ENCODE results near the gene DCST1.

Gene DCST1

DNA sequence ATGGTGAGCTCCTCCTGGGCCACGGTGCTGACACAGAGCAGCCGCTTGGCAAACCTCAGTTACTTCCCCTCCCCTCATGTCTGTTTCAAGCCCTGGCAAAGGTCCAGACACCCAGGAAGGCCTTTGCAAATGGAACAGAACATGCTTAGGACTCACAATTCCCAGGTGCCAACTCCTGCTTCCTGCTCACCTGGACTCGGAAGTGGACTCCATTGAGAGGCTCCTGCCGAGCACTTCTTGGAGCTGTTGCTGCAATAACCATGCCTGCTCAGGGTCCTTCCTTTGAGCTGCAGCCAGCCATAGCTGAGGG, 10.7 kb upstream of the DCST1 start:
- no peak for DNase-seq
- WGBS (ENCODE audit: insufficient coverage): 80% methylated on average over 4 of the region's 4 CpGs
- H3K9me3 ChIP-seq (ENCODE audit: control extremely low read depth in 1 of 5, control insufficient read depth in 4 of 5, insufficient read depth in 2 of 5, low read depth in 1 of 5, low read length in 4 of 5): no peaks in the 10 kb centered on the region
- no peaks in the 10 kb centered on the region for H3K36me3 ChIP-seq (ENCODE audit: control insufficient read depth in 4 of 4, insufficient read depth in 4 of 4, low read length in 3 of 4)
- H3K4me1 ChIP-seq (ENCODE audit: control extremely low read depth in 1 of 4, control insufficient read depth in 4 of 4, insufficient read depth in 4 of 4, low read length in 3 of 4): peaks cover 0 to 8% (median 5%) of the 10 kb centered on the region in 4 experiments
- H3K27me3 ChIP-seq (replicated peaks in 2 of 5; ENCODE audit: control insufficient read depth in 4 of 5, insufficient read depth in 5 of 5, low read length in 4 of 5): no peaks in the 10 kb centered on the region
- ChIA-PET CTCF (interaction anchor here (0.9 to 12.4 kb wide), 11 partner anchors 8 to 62 kb away, joined by 3 to 233 read pairs (median 4); partner anchors contain the start of genes LENEP, SHC1 and ZBTB7B), POLR2A (no interaction called here)
- H3K4me3 ChIP-seq (ENCODE audit: control insufficient read depth in 1 of 7, extremely low read depth in 1 of 7, insufficient read depth in 4 of 7, low read depth in 2 of 7, low read length in 6 of 7): no peak overlapping the region
- no peak overlapping the region for H3K27ac ChIP-seq (ENCODE audit: insufficient read depth in 1 of 2, low read depth in 1 of 2, low read length in 2 of 2, poor library complexity in 1 of 2, severe bottlenecking in 2 of 2)

DNA sequence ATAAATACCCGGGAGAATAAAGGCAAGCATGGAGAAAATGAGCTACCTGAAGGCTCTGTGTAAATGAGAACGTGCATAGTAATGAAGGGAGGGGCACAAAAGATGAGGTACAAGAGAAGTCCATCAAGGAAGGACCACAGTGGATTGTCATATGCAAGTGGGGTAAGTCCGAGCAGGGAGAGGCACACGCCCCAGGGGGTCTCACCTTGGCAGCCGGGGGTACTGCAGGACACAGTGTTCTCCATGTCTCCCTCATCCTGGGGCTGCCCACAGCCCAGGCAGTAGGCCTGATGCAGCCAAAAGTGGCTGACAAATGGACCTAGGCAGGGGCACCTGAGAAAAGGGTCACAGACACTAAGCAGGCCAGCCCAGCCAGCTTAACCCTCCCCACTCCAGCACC, 10.0 kb upstream of the DCST1 start:
- POLR2A ChIA-PET: no interaction called here
- WGBS (ENCODE audit: insufficient coverage): 97% methylated on average over 5 of the region's 5 CpGs
- CTCF ChIA-PET: interaction anchor here (1.1 to 10.1 kb wide), 5 partner anchors 9 to 62 kb away, joined by 3 to 159 read pairs (median 4); no protein-coding TSS in a partner anchor

DNA sequence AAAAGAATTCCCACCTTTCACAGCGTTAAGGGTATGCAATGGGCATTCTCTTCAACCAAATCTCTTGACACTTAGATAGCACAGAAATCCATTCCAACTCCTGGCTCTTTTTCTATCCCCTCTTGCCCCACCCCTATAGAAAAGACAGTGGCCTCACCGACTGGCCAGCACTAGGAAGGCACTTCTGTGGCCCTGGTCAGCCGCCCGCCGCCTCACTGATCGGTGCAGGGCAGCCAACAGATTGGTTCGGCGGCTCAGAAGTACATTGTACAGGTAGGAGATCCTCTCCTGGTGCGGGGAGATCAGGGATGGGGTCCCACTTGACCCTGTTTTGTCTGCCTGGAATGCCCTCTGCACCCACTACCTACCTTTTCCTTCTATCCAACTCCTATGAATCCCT, 9.3 kb upstream of the DCST1 start:
- Histone ChIP-seq H3K4me3 (ENCODE audit: control insufficient read depth in 1 of 7, extremely low read depth in 1 of 7, insufficient read depth in 4 of 7, low read depth in 2 of 7, low read length in 6 of 7) (no peak overlapping the region), H3K36me3 (ENCODE audit: control insufficient read depth in 4 of 4, insufficient read depth in 4 of 4, low read length in 3 of 4) (no peaks in the 10 kb centered on the region), H3K27ac (ENCODE audit: insufficient read depth in 1 of 2, low read depth in 1 of 2, low read length in 2 of 2, poor library complexity in 1 of 2, severe bottlenecking in 2 of 2) (no peak overlapping the region), H3K4me1 (ENCODE audit: control extremely low read depth in 1 of 4, control insufficient read depth in 4 of 4, insufficient read depth in 4 of 4, low read length in 3 of 4) (peaks cover 0 to 4% (median 0%) of the 10 kb centered on the region in 4 experiments), H3K27me3 (replicated peaks in 2 of 5; ENCODE audit: control insufficient read depth in 4 of 5, insufficient read depth in 5 of 5, low read length in 4 of 5) (no peaks in the 10 kb centered on the region), H3K9me3 (ENCODE audit: control extremely low read depth in 1 of 5, control insufficient read depth in 4 of 5, insufficient read depth in 2 of 5, low read depth in 1 of 5, low read length in 4 of 5) (no peaks in the 10 kb centered on the region)
- DNase-seq: no peak
- CTCF ChIA-PET: interaction anchor here (10.1 kb wide), 1 partner anchor 19 kb away, joined by 159 read pairs; no protein-coding TSS in a partner anchor
- POLR2A ChIA-PET: no interaction called here
- 96% methylated on average over 8 of the region's 9 CpGs for WGBS (ENCODE audit: insufficient coverage)

More for the DNA sequence above, 10.0 kb upstream of the DCST1 start:
- Histone ChIP-seq H3K4me1 (ENCODE audit: control extremely low read depth in 1 of 4, control insufficient read depth in 4 of 4, insufficient read depth in 4 of 4, low read length in 3 of 4) (peaks cover 0 to 4% (median under 1%) of the 10 kb centered on the region in 4 experiments), H3K36me3 (ENCODE audit: control insufficient read depth in 4 of 4, insufficient read depth in 4 of 4, low read length in 3 of 4) (no peaks in the 10 kb centered on the region), H3K9me3 (ENCODE audit: control extremely low read depth in 1 of 5, control insufficient read depth in 4 of 5, insufficient read depth in 2 of 5, low read depth in 1 of 5, low read length in 4 of 5) (no peaks in the 10 kb centered on the region), H3K4me3 (ENCODE audit: control insufficient read depth in 1 of 7, extremely low read depth in 1 of 7, insufficient read depth in 4 of 7, low read depth in 2 of 7, low read length in 6 of 7) (no peak overlapping the region), H3K27me3 (replicated peaks in 2 of 5; ENCODE audit: control insufficient read depth in 4 of 5, insufficient read depth in 5 of 5, low read length in 4 of 5) (no peaks in the 10 kb centered on the region), H3K27ac (ENCODE audit: insufficient read depth in 1 of 2, low read depth in 1 of 2, low read length in 2 of 2, poor library complexity in 1 of 2, severe bottlenecking in 2 of 2) (no peak overlapping the region)
- DNase-seq: no peak

DNA sequence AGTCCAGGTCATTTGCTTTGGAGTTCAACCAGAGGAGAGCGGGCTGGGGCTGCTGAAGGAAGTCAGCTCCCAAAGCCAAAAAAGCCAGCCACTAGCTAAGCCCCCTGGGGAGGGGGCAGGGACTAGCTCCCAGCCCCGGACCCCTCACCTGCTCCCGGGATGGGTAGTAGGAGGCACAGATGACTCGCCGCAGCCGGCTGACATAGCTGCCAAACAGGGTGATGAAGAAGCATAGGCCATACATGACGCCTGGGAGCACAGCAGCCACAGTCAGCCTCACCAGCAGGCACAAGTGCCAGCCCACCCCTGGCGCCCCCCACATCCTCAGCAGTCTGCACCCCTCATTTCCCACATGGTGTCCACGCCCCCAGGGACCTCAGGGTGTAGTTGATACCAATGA, 7.5 kb upstream of the DCST1 start:
- 90% methylated on average over 8 of the region's 9 CpGs for WGBS (ENCODE audit: insufficient coverage)
- CTCF ChIA-PET: interaction anchor here (0.7 to 1.4 kb wide), 3 partner anchors 8 to 18 kb away, joined by 3 to 5 read pairs (median 3); no protein-coding TSS in a partner anchor
- POLR2A ChIA-PET: no interaction called here

DNA sequence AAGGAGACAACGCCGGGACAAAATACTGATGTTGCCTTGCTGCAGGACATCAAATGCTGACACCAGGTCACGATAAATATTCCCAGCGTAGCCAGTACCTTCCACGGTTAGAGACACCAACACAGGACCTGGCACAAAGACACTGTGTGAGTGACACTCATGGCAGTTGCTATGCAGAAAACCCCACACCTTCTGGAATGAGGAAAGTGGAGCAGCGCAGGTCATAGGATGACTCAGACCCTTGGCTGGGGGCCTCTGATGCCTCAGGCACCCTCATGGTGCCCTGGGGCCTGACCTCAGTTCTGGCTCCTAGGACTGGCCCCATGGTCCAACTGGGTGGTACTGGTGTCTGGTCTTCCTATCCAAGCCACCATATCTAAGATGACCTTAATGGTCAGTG, 7.0 kb upstream of the DCST1 start:
- CTCF ChIA-PET: interaction anchor here (0.9 to 1.4 kb wide), 2 partner anchors 9 to 44 kb away, joined by 5 read pairs; no protein-coding TSS in a partner anchor
- no peak overlapping the region for H3K4me3 ChIP-seq (ENCODE audit: control insufficient read depth in 1 of 7, extremely low read depth in 1 of 7, insufficient read depth in 4 of 7, low read depth in 2 of 7, low read length in 6 of 7)
- POLR2A ChIA-PET: no interaction called here
- no peaks in the 10 kb centered on the region for H3K36me3 ChIP-seq (ENCODE audit: control insufficient read depth in 4 of 4, insufficient read depth in 4 of 4, low read length in 3 of 4)
- no peaks in the 10 kb centered on the region for H3K9me3 ChIP-seq (ENCODE audit: control extremely low read depth in 1 of 5, control insufficient read depth in 4 of 5, insufficient read depth in 2 of 5, low read depth in 1 of 5, low read length in 4 of 5)
- no peak overlapping the region for H3K27ac ChIP-seq (ENCODE audit: insufficient read depth in 1 of 2, low read depth in 1 of 2, low read length in 2 of 2, poor library complexity in 1 of 2, severe bottlenecking in 2 of 2)
- no peaks in the 10 kb centered on the region for H3K27me3 ChIP-seq (replicated peaks in 2 of 5; ENCODE audit: control insufficient read depth in 4 of 5, insufficient read depth in 5 of 5, low read length in 4 of 5)
- 94% methylated on average over 6 of the region's 6 CpGs for WGBS (ENCODE audit: insufficient coverage)
- DNase-seq: peak in 1 of 3 donors; percentile 21
- H3K4me1 ChIP-seq (ENCODE audit: control extremely low read depth in 1 of 4, control insufficient read depth in 4 of 4, insufficient read depth in 4 of 4, low read length in 3 of 4): peaks cover 0 to 4% (median 0%) of the 10 kb centered on the region in 4 experiments

More for the DNA sequence above, 7.5 kb upstream of the DCST1 start:
- no peaks in the 10 kb centered on the region for H3K27me3 ChIP-seq (replicated peaks in 2 of 5; ENCODE audit: control insufficient read depth in 4 of 5, insufficient read depth in 5 of 5, low read length in 4 of 5)
- H3K27ac ChIP-seq (ENCODE audit: insufficient read depth in 1 of 2, low read depth in 1 of 2, low read length in 2 of 2, poor library complexity in 1 of 2, severe bottlenecking in 2 of 2): no peak overlapping the region
- no peak overlapping the region for H3K4me3 ChIP-seq (ENCODE audit: control insufficient read depth in 1 of 7, extremely low read depth in 1 of 7, insufficient read depth in 4 of 7, low read depth in 2 of 7, low read length in 6 of 7)
- no peak for DNase-seq
- H3K36me3 ChIP-seq (ENCODE audit: control insufficient read depth in 4 of 4, insufficient read depth in 4 of 4, low read length in 3 of 4): no peaks in the 10 kb centered on the region
- no peaks in the 10 kb centered on the region for H3K9me3 ChIP-seq (ENCODE audit: control extremely low read depth in 1 of 5, control insufficient read depth in 4 of 5, insufficient read depth in 2 of 5, low read depth in 1 of 5, low read length in 4 of 5)
- peaks cover 0 to 4% (median 0%) of the 10 kb centered on the region in 4 experiments for H3K4me1 ChIP-seq (ENCODE audit: control extremely low read depth in 1 of 4, control insufficient read depth in 4 of 4, insufficient read depth in 4 of 4, low read length in 3 of 4)

DNA sequence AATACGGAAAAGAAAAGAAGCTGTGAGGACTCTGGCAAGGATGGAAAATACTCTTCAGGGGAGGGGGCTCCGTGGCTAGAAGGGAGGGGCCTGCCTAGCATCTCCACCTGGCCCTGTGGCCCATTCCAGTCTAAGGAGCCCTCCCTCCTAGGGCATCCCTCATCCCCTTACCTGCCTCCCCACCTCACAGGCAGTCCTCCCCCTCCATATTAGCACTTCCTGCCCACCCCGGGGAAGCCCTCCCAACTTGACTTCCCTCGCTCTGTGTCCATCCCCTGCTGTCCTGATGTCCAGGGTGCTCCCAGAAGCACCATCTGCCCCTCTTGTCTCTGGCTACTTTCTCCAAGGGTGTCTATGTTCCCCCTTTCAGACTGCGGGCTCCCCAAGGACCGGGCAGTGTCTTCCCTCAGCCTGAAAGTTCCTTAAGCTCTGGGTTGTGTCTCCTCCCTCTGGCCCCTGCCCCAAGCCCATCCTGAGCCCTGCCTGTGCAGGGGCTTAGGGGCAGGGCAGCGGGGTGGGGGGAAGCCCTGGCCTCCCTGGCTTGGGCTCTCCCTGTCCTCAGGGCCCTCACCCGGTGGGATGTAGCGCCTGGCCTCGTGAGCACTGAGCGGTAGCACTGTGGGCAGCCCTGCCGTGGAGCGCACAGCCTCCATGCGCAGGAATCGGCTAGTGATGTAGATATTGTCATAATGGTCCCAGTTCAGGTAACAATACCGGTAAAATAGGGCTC, 3.9 kb upstream of the DCST1 start:
- DNase-seq: no peak
- Histone ChIP-seq H3K9me3 (ENCODE audit: control extremely low read depth in 1 of 5, control insufficient read depth in 4 of 5, insufficient read depth in 2 of 5, low read depth in 1 of 5, low read length in 4 of 5) (no peaks in the 10 kb centered on the region), H3K36me3 (ENCODE audit: control insufficient read depth in 4 of 4, insufficient read depth in 4 of 4, low read length in 3 of 4) (no peaks in the 10 kb centered on the region), H3K27me3 (replicated peaks in 2 of 5; ENCODE audit: control insufficient read depth in 4 of 5, insufficient read depth in 5 of 5, low read length in 4 of 5) (no peaks in the 10 kb centered on the region), H3K4me1 (ENCODE audit: control extremely low read depth in 1 of 4, control insufficient read depth in 4 of 4, insufficient read depth in 4 of 4, low read length in 3 of 4) (peaks cover 0 to 1% (median 0%) of the 10 kb centered on the region in 4 experiments), H3K27ac (ENCODE audit: insufficient read depth in 1 of 2, low read depth in 1 of 2, low read length in 2 of 2, poor library complexity in 1 of 2, severe bottlenecking in 2 of 2) (no peak overlapping the region), H3K4me3 (ENCODE audit: control insufficient read depth in 1 of 7, extremely low read depth in 1 of 7, insufficient read depth in 4 of 7, low read depth in 2 of 7, low read length in 6 of 7) (no peak overlapping the region)
- 94% methylated on average over 15 of the region's 16 CpGs for WGBS (ENCODE audit: insufficient coverage)
- CTCF ChIA-PET: interaction anchor here (1.2 to 4.7 kb wide), 4 partner anchors 9 to 15 kb away, joined by 3 to 29 read pairs (median 6); no protein-coding TSS in a partner anchor
- POLR2A ChIA-PET: no interaction called here

DNA sequence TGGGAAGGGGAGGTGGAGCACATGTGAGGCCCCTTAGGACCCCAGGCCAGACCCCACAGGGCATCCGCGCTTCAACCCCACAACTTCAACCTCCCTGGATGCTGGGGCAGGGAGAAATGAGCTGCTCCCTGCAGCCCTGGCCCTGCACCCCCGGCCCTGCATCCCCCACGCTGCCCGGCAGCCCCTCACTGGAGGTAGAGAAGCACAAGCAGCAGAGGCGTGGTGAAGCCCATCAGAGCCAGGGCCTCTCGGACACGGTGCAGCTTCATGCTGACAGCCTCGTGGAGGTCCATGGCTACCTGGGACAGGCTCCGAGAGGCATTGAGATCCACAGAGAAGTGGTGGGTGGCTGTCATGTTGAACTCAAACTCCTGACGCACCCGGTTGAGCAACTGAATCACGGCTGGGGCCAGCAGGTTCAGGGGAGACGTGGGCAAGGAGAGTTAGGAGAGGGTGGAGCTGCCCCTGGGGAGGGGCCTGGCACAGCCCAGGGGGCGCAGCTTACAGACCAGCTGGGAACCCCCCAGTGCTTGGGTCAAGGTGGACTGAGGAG, 3.3 kb upstream of the DCST1 start:
- WGBS (ENCODE audit: insufficient coverage): 96% methylated on average over 11 of the region's 15 CpGs
- DNase-seq: no peak
- no peak overlapping the region for H3K4me3 ChIP-seq (ENCODE audit: control insufficient read depth in 1 of 7, extremely low read depth in 1 of 7, insufficient read depth in 4 of 7, low read depth in 2 of 7, low read length in 6 of 7)
- no peaks in the 10 kb centered on the region for H3K27me3 ChIP-seq (replicated peaks in 2 of 5; ENCODE audit: control insufficient read depth in 4 of 5, insufficient read depth in 5 of 5, low read length in 4 of 5)
- ChIA-PET CTCF (interaction anchor here (1.4 to 4.7 kb wide), 3 partner anchors 11 to 14 kb away, joined by 4 to 29 read pairs (median 9); no protein-coding TSS in a partner anchor), POLR2A (no interaction called here)
- peaks cover 0 to 1% (median 0%) of the 10 kb centered on the region in 4 experiments for H3K4me1 ChIP-seq (ENCODE audit: control extremely low read depth in 1 of 4, control insufficient read depth in 4 of 4, insufficient read depth in 4 of 4, low read length in 3 of 4)
- H3K36me3 ChIP-seq (ENCODE audit: control insufficient read depth in 4 of 4, insufficient read depth in 4 of 4, low read length in 3 of 4): no peaks in the 10 kb centered on the region
- no peak overlapping the region for H3K27ac ChIP-seq (ENCODE audit: insufficient read depth in 1 of 2, low read depth in 1 of 2, low read length in 2 of 2, poor library complexity in 1 of 2, severe bottlenecking in 2 of 2)
- H3K9me3 ChIP-seq (ENCODE audit: control extremely low read depth in 1 of 5, control insufficient read depth in 4 of 5, insufficient read depth in 2 of 5, low read depth in 1 of 5, low read length in 4 of 5): no peaks in the 10 kb centered on the region
